ENCODE data around the gene NEK10. TPM values are rescaled to one million over a fixed set of nuclear protein-coding genes. Genes with fewer than 3 reads are reported as not detected.
"Not testable (repeated sequence)": the region's sequence is repeated elsewhere in the genome, so short reads cannot be mapped to it uniquely, and the experiment has no call there.

Gene NEK10, protein sequence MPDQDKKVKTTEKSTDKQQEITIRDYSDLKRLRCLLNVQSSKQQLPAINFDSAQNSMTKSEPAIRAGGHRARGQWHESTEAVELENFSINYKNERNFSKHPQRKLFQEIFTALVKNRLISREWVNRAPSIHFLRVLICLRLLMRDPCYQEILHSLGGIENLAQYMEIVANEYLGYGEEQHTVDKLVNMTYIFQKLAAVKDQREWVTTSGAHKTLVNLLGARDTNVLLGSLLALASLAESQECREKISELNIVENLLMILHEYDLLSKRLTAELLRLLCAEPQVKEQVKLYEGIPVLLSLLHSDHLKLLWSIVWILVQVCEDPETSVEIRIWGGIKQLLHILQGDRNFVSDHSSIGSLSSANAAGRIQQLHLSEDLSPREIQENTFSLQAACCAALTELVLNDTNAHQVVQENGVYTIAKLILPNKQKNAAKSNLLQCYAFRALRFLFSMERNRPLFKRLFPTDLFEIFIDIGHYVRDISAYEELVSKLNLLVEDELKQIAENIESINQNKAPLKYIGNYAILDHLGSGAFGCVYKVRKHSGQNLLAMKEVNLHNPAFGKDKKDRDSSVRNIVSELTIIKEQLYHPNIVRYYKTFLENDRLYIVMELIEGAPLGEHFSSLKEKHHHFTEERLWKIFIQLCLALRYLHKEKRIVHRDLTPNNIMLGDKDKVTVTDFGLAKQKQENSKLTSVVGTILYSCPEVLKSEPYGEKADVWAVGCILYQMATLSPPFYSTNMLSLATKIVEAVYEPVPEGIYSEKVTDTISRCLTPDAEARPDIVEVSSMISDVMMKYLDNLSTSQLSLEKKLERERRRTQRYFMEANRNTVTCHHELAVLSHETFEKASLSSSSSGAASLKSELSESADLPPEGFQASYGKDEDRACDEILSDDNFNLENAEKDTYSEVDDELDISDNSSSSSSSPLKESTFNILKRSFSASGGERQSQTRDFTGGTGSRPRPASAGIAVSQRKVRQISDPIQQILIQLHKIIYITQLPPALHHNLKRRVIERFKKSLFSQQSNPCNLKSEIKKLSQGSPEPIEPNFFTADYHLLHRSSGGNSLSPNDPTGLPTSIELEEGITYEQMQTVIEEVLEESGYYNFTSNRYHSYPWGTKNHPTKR
- total RNA-seq (2014; rRNA removed; shearing (Covaris generic)), result 1.1 and 1.7 TPM in 2 replicates

DNA sequence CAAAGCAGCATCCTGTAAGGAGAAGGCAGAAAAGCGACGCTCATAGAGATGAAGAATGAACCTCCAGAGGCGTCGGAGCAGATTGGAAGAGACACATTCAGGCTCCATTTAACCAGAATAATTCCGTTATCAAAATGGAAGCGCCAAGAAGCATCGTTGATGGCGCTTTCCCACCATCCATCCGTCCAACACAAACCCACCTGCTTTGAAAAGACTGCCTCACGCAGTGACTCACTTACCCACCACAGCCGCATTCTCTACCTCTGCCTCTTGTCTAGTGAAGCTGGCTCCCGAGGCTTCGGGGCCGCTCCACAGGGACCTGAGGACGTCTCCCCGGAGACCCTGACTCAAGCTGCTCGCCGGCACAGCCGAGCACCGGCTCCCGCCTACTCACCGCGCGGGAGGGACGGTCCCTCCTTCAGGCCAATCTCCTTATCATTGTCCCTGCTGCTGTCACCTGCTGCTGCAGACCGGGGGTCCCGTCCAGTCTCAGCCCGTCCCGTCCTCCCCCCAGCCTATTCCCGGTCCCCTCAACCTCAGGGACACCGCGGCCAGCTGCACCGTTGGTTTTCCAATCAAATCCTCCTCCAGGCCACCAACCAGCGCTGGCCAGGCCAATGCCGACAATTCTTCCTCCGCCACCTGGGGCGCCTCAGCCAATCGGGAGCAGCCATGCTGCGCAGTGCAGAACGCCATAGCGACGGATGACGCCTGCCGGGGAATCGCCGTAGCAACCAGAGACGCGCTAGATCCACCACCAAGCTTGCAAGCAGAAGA, at the start of gene NEK10:
TSS of gene NEK10 (minus strand) at position 553 of the 777 bp plus-strand sequence. CDS start 16,501 bp downstream, outside the sequence.
- H3K27ac ChIP-seq, result no peak within 1 kb of the TSS
- H3K36me3 ChIP-seq, result peaks cover 6% of the 10 kb centered on the region; the same call in 1 of the 2 replicates
- no peaks in the 10 kb centered on the region for H3K4me1 ChIP-seq
- H3K27me3 ChIP-seq, result no peaks in the 10 kb centered on the region
- no peaks in the 10 kb centered on the region for H3K9me3 ChIP-seq (replicated peaks)
- DNase-seq, result no peak
- no peak within 1 kb of the TSS for H3K4me3 ChIP-seq

DNA sequence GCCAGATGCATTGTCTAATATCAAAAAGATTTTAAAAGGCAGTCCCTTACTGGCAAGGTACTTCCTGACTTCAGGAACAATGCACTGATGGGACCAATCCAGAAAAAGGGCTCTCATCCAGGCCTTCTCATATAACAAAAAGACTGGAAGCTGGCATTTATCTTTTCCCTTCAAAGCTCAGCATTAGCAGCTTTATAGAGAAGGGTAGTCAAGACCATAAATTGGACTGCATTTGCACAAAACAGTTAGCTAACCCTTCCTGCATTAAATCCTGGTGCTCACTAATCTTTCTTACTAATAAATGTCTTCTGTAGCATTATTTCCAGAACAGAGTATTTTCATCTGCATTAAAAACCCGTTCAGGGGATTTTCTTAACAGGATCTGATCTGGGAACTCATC, 46.0 kb upstream of the NEK10 start:
- DNase-seq, result no peak
- Histone ChIP-seq H3K4me3 (no peak overlapping the region), H3K27ac (no peak overlapping the region), H3K4me1 (no peaks in the 10 kb centered on the region; the same call in 1 of the 2 replicates), H3K36me3 (peaks cover 52% of the 10 kb centered on the region), H3K9me3 (replicated peaks) (no peaks in the 10 kb centered on the region), H3K27me3 (no peaks in the 10 kb centered on the region)

DNA sequence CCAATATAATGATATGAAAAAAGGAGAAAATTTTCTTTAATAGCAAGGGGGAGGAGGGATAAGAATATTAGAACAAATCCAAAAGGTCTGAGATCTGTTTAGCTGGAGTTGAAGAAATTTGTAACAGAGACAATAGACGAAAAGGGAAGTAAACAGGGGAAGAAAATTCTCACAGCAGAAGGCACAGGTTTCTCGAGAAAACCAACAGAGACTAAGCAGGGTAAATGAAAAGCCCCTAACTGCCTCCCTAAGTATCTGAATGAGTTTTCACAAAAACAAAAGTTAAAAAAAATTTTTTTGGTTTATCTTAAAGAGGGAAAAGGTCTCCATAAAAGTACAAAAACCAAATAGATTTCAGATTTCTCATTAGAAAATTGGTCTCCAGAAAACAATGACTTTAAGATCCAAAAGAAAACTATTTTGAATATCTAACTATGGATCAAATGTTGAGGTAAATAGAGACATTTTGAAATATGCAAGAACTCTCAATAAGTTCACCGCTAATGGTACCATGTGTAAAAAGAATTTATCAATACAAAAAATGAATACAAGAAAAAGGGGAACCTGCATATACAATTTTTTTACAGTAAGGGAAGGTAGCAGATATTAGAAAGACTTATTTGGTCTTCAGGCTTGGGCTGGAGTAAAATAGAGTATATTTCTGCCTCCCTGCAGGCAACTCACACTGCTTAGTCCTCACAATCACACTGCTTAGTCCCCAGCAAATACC, 23.9 kb upstream of the NEK10 start:
- Histone ChIP-seq H3K27me3 (no peaks in the 10 kb centered on the region), H3K4me1 (no peaks in the 10 kb centered on the region), H3K9me3 (replicated peaks) (no peaks in the 10 kb centered on the region), H3K36me3 (peaks cover 63% of the 10 kb centered on the region), H3K27ac (no peak overlapping the region), H3K4me3 (no peak overlapping the region)
- DNase-seq, result no peak

DNA sequence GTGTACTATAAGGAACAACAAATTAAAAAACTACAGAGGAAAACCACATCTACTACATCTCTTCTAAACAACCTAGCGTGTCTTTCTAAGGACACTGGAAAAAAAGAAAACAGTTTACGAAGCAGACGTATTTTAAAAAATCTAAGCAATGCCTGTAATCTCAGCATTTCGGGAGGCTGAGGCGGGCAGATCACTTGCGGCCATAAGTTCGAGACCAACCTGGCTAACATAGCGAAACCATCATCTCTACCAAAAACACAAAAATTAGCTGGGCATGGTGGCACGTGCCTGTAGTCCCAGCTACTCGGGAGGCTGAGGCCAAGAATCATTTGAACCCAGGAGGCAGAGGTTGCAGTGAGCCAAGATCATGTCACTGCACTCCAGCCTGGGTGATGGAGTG, 23.2 kb upstream of the NEK10 start:
- not testable (repeated sequence) for H3K4me1 ChIP-seq, H3K27me3 ChIP-seq
- peaks cover 58% of the 10 kb centered on the region for H3K36me3 ChIP-seq

DNA sequence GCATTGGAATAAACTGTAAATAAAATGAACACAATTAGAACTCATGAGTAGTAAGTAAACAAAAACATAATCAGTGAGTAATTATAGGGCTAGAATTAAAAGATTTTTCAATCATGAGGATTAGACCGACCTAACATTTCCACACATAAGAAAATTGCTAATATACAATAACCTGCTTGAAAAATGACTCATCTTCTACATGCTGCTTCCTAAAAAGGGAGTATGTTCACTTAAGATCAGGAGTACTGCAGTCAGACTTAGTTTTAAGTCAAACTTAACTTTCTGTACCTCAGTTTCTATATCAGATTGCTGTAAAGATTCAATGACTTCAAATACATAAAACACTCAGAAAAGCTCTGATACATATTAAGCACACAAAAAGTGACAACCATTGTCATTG, 22.6 kb upstream of the NEK10 start:
- no peak for DNase-seq
- peaks cover 59% of the 10 kb centered on the region for H3K36me3 ChIP-seq
- H3K4me3 ChIP-seq, result no peak overlapping the region
- no peaks in the 10 kb centered on the region for H3K9me3 ChIP-seq (replicated peaks)
- no peaks in the 10 kb centered on the region for H3K4me1 ChIP-seq
- H3K27ac ChIP-seq, result no peak overlapping the region
- H3K27me3 ChIP-seq, result no peaks in the 10 kb centered on the region

More for the DNA sequence above, 23.2 kb upstream of the NEK10 start:
- not testable (repeated sequence) for H3K9me3 ChIP-seq (replicated peaks); H3K4me3 ChIP-seq; DNase-seq; H3K27ac ChIP-seq

DNA sequence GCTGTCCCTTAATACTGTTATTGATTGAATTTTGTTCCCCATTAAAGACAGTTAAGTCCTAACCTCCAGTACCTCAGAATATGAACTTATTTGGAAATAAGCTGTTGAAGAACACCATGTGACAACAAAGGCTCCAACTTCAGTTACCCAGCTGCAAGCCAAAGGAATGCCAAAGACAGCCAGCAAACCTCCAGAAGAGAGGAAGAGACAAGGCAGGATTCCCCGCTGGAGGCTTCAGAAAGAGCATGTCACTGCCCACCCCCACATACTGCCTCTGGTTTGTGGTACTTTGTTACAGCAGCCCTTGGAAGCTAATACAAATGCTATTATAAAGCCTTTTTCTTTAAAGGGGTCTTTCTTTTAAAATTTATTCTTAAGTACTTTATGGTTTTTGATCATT, 18.4 kb upstream of the NEK10 start:
- Histone ChIP-seq H3K9me3 (replicated peaks) (no peaks in the 10 kb centered on the region), H3K27me3 (no peaks in the 10 kb centered on the region), H3K36me3 (peaks cover 62% of the 10 kb centered on the region), H3K4me3 (no peak overlapping the region), H3K27ac (no peak overlapping the region), H3K4me1 (no peaks in the 10 kb centered on the region)
- DNase-seq, result no peak

DNA sequence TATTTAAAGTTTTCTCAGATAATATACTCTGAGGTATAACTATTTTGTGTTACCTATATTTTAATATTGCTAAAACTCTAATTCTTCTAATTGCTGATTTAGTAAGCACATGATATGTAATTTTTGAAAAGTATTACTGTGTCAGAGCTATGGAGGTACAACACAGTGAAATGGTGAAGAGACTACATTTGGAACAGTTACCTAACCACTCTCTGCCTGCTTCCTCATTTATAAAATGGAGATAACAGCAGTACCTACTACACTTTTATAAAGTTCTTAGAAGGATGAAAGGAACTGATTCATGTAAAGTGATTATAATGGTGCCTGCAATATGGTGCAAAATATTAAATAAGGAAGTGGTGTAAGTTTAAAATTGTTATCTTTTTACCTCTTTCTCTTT, 16.3 kb upstream of the NEK10 start:
- no peak for DNase-seq
- Histone ChIP-seq H3K27ac (no peak overlapping the region), H3K36me3 (peaks cover 64% of the 10 kb centered on the region), H3K4me3 (no peak overlapping the region), H3K27me3 (no peaks in the 10 kb centered on the region), H3K9me3 (replicated peaks) (no peaks in the 10 kb centered on the region), H3K4me1 (no peaks in the 10 kb centered on the region)

DNA sequence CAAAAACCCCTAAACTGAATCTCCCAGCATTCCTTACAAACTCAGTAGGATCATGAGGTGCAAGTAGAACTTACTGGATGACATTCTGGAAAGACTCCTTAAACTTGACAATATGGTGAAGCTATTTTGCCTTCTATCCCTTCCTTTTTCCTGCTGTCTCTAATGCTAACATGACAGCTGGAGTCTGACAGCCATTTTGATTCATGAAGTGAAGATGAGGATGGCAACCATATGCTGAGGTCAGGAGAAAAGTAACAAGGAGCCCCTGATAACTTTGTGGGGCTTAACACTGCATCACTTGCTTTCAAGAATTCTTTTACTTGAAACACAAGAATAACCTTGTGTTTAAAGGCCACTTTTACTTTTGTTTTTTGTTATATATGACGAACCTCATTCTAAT, 15.0 kb upstream of the NEK10 start:
- Histone ChIP-seq H3K36me3 (peaks cover 60% of the 10 kb centered on the region), H3K27me3 (no peaks in the 10 kb centered on the region), H3K27ac (no peak overlapping the region), H3K9me3 (replicated peaks) (no peaks in the 10 kb centered on the region), H3K4me3 (no peak overlapping the region), H3K4me1 (no peaks in the 10 kb centered on the region)
- no peak for DNase-seq

DNA sequence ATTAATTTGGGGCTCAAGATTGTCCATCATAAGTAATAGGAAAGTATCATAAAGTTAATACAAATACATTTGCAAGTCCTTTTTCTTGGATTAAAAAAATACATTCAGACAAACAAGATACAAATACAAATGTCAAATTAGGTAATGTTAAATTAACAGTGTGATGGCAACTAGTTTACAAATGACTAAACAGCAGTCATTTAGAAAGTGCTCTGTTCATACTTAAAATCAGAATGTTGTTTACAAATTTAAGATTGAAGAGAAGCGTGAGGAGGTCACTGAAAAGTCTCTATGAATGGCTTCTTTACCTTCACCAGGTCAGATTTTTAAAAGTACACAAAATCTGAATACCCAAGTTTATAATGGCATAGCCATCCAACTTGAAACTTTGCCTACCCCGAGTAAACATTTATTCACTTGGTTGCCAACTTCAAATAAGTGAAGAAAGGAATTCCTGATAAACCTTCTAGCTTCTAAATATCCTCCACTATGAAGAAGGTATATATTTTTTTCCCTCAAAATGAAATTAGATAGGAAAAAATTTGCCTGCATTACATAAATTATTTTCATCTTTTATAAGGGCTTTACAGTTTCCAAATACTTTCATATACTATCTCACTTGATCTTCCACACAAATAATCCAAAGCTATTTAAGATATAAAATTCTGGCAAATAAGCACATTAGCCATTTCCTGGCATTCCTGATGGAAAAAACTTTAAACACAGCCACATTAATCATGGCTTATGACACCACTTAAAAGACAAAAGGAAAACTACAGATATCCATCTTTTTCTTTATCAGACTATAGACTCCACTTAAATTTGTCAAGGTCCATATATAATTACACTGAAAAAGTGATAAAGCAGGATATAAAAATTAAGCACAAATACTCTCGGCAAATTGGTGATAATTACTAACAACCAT, 11.5 kb upstream of the NEK10 start:
- Histone ChIP-seq H3K27me3 (no peaks in the 10 kb centered on the region), H3K27ac (no peak overlapping the region), H3K36me3 (peaks cover 58% of the 10 kb centered on the region), H3K4me1 (no peaks in the 10 kb centered on the region), H3K4me3 (no peak overlapping the region), H3K9me3 (replicated peaks) (no peaks in the 10 kb centered on the region)
- no peak for DNase-seq

DNA sequence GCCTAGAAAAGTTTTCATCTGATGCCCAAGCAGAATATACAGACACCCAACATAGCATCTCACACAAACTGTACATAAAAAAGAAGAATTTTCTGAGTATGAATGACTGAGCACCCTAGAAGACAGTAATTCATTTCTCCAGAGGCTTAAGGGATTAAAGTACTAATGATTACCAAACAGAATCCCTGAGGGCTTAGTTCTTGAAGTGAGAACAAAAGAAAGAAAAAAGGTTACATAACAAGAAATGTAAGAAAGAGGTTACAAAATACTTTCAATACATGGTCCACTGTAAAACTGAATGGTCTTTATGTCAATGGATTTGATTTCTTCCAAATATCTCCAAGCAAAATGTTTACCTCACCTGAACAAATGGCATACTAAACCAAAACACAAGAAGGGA, 9.1 kb upstream of the NEK10 start:
- H3K36me3 ChIP-seq, result peaks cover 42% of the 10 kb centered on the region

DNA sequence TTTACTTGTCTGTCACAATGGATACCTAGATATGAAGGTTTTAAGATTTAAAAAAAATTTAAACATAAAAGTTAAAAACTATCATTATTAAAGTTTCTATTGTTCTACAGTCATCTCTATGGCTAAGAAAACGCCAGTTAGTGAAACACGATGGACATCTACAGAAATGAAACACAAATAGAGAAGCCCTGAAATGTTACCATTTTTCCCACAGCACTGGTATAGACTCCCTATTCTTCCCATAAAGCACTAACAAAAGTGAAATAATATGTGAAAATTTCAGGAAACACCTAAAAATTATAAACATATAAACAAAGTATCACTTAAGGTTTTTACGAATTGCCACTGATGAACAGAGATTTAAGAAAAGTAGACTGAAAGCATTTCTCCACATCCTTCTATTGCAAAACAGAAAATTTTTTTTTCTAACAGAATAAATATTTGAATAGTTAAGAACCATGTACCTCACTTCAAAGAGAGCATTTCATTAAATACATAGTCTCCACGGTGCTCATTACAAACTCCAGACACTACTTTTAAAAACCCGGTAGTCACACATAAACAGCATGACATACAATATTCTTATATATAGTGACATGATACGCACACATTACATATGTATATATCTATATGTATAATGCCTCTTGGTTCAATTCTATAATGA, 7.1 kb upstream of the NEK10 start:
- no peaks in the 10 kb centered on the region for H3K27me3 ChIP-seq
- no peaks in the 10 kb centered on the region for H3K4me1 ChIP-seq
- no peak for DNase-seq
- no peak overlapping the region for H3K4me3 ChIP-seq
- H3K27ac ChIP-seq, result no peak overlapping the region
- H3K36me3 ChIP-seq, result peaks cover 32% of the 10 kb centered on the region
- H3K9me3 ChIP-seq (replicated peaks), result no peaks in the 10 kb centered on the region

More for the DNA sequence above, 9.1 kb upstream of the NEK10 start:
- H3K9me3 ChIP-seq (replicated peaks), result no peaks in the 10 kb centered on the region
- H3K4me3 ChIP-seq, result no peak overlapping the region
- no peak for DNase-seq
- no peaks in the 10 kb centered on the region for H3K4me1 ChIP-seq
- no peaks in the 10 kb centered on the region for H3K27me3 ChIP-seq
- H3K27ac ChIP-seq, result no peak overlapping the region

DNA sequence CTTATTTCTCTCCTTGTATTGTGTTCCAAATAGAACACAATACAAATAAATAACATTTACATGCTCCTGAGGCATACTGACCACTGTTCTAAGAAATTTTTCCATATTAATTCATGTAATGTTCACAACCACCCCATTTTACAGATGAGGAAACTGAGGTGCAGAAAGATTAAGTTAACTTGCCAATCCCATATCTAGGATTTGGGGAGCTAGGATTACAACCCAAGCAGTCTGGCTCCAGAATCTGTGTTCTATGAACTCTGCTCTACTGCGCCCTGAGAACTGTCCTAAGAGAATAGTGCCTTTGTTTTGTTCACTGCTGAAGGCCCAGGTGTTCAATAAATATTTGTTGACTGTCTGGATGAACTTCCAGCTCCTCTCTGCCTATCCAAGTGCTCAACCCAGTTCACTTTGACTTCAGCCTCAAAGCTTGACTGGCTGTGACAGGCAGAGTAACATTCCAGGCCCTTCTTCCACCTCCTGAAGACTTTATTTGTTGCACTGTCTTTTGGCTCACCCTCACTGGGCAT, 3.1 kb downstream of the NEK10 start:
- Histone ChIP-seq H3K27me3 (no peaks in the 10 kb centered on the region), H3K4me3 (no peak overlapping the region), H3K27ac (no peak overlapping the region), H3K4me1 (peaks cover under 1% of the 10 kb centered on the region; the same call in 1 of the 2 replicates), H3K36me3 (no peaks in the 10 kb centered on the region), H3K9me3 (replicated peaks) (no peaks in the 10 kb centered on the region)
- no peak for DNase-seq

Data from SJCRH30 (cell line).